ENCODE results near the gene ZMYND15. TPM values are rescaled to one million over a fixed set of nuclear protein-coding genes. Genes with fewer than 3 reads are reported as not detected.

ZMYND15 gene
- total and polyA plus RNA-seq, 2 of the 13 experiments (the other 11 are each of a cell fraction or from before 2014, with no cell fraction given): 0.24 to 2.7 TPM

DNA sequence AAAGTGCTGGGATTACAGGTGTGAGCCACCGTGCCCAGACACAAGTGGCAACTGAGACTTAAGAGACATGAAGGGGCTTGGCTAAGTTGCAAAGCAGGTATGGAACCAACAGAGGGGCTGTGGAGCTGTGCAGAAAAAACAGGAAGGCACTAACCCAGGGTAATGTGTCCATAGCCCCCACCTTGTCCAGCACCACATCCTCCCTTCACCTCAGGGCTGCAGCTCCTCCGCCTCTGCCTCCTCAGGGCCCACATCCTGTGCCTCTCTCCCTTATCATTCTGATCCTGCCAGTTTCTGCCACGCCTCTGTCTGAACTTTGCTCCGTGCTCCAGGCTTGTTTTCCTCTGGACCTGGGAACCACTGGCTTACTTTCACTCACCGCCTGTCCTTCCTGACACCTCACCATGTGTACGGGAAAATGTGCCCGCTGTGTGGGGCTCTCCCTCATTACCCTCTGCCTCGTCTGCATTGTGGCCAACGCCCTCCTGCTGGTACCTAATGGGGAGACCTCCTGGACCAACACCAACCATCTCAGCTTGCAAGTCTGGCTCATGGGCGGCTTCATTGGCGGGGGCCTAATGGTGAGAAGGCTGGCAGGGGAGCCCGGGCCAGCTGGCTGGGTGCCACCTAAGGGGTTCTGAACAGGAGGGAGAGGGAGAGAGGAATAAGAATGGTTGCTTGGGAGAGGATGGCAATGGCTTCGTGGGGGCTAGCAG lies 32.0 kb downstream of the ZMYND15 start, which contains the start of gene TM4SF5 (continued):
- TF ChIP-seq ZNF83 (CRISPR knock-in tag; IDR thresholded peaks at IDR 0.05; ENCODE audit: borderline replicate concordance): no peak
- peak; percentile 76 for TF ChIP-seq ZNF335 (CRISPR knock-in tag; IDR thresholded peaks at IDR 0.05)
- TF ChIP-seq PCBP1 (IDR thresholded peaks at IDR 0.05; ENCODE audit: borderline replicate concordance, low read depth, low read length): peak; percentile 63; the same call in 1 of the 2 replicates
- no peak for TF ChIP-seq HCFC1 (IDR thresholded peaks at IDR 0.05; ENCODE audit: low read depth, low read length)
- TF ChIP-seq ZNF24 (IDR thresholded peaks at IDR 0.05): no peak
- TF ChIP-seq CREM (IDR thresholded peaks at IDR 0.05): peak; percentile 57; the same call in 1 of the 2 replicates
- no peak for TF ChIP-seq CREM (CRISPR knock-in tag; IDR thresholded peaks at IDR 0.05)
- TF ChIP-seq HIVEP1 (CRISPR knock-in tag; IDR thresholded peaks at IDR 0.05): no peak; the same call in 1 of the 2 replicates
- TF ChIP-seq ZMYM3 (CRISPR knock-in tag; IDR thresholded peaks at IDR 0.05): peak; percentile 93
- TF ChIP-seq XBP1 (CRISPR knock-in tag; IDR thresholded peaks at IDR 0.05): peak; percentile 43; the same call in 1 of the 2 replicates
- TF ChIP-seq SP2 (CRISPR knock-in tag; IDR thresholded peaks at IDR 0.05): no peak
- TF ChIP-seq HNF4G (IDR thresholded peaks at IDR 0.05; ENCODE audit: borderline replicate concordance, low read depth, low read length): peak; percentile 83
- peak; percentile 88; the same call in 1 of the 2 replicates for TF ChIP-seq HNF4G (CRISPR knock-in tag; IDR thresholded peaks at IDR 0.05; ENCODE audit: borderline replicate concordance, low read depth)
- TF ChIP-seq, protein P1, sequence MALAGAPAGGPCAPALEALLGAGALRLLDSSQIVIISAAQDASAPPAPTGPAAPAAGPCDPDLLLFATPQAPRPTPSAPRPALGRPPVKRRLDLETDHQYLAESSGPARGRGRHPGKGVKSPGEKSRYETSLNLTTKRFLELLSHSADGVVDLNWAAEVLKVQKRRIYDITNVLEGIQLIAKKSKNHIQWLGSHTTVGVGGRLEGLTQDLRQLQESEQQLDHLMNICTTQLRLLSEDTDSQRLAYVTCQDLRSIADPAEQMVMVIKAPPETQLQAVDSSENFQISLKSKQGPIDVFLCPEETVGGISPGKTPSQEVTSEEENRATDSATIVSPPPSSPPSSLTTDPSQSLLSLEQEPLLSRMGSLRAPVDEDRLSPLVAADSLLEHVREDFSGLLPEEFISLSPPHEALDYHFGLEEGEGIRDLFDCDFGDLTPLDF (CRISPR knock-in tag; IDR thresholded peaks at IDR 0.05): peak; percentile 46; the same call in 1 of the 2 replicates
- TF ChIP-seq, protein P2, sequence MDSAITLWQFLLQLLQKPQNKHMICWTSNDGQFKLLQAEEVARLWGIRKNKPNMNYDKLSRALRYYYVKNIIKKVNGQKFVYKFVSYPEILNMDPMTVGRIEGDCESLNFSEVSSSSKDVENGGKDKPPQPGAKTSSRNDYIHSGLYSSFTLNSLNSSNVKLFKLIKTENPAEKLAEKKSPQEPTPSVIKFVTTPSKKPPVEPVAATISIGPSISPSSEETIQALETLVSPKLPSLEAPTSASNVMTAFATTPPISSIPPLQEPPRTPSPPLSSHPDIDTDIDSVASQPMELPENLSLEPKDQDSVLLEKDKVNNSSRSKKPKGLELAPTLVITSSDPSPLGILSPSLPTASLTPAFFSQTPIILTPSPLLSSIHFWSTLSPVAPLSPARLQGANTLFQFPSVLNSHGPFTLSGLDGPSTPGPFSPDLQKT (CRISPR knock-in tag; IDR thresholded peaks at IDR 0.05; ENCODE audit: borderline replicate concordance): no peak
- peak; percentile 93 for TF ChIP-seq ZNF430 (CRISPR knock-in tag; IDR thresholded peaks at IDR 0.05)
- TF ChIP-seq, protein P3, sequence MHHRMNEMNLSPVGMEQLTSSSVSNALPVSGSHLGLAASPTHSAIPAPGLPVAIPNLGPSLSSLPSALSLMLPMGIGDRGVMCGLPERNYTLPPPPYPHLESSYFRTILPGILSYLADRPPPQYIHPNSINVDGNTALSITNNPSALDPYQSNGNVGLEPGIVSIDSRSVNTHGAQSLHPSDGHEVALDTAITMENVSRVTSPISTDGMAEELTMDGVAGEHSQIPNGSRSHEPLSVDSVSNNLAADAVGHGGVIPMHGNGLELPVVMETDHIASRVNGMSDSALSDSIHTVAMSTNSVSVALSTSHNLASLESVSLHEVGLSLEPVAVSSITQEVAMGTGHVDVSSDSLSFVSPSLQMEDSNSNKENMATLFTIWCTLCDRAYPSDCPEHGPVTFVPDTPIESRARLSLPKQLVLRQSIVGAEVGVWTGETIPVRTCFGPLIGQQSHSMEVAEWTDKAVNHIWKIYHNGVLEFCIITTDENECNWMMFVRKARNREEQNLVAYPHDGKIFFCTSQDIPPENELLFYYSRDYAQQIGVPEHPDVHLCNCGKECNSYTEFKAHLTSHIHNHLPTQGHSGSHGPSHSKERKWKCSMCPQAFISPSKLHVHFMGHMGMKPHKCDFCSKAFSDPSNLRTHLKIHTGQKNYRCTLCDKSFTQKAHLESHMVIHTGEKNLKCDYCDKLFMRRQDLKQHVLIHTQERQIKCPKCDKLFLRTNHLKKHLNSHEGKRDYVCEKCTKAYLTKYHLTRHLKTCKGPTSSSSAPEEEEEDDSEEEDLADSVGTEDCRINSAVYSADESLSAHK (CRISPR knock-in tag; IDR thresholded peaks at IDR 0.05; ENCODE audit: borderline replicate concordance): 0 out of 2 replicates have a peak, but pooled peaks have one; percentile 49
- peak; percentile 90 for TF ChIP-seq GATAD2A (CRISPR knock-in tag; IDR thresholded peaks at IDR 0.05)
- TF ChIP-seq WIZ (CRISPR knock-in tag; IDR thresholded peaks at IDR 0.05): no peak; the same call in 1 of the 2 replicates
- TF ChIP-seq, protein P4, sequence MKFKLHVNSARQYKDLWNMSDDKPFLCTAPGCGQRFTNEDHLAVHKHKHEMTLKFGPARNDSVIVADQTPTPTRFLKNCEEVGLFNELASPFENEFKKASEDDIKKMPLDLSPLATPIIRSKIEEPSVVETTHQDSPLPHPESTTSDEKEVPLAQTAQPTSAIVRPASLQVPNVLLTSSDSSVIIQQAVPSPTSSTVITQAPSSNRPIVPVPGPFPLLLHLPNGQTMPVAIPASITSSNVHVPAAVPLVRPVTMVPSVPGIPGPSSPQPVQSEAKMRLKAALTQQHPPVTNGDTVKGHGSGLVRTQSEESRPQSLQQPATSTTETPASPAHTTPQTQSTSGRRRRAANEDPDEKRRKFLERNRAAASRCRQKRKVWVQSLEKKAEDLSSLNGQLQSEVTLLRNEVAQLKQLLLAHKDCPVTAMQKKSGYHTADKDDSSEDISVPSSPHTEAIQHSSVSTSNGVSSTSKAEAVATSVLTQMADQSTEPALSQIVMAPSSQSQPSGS (CRISPR knock-in tag; IDR thresholded peaks at IDR 0.05): peak; percentile 70
- no peak for TF ChIP-seq ZNF607 (CRISPR knock-in tag; IDR thresholded peaks at IDR 0.05; ENCODE audit: borderline replicate concordance)
- TF ChIP-seq ZNF543 (CRISPR knock-in tag; IDR thresholded peaks at IDR 0.05): 0 out of 2 replicates have a peak, but pooled peaks have one; percentile 23
- peak; percentile 72 for TF ChIP-seq ZFY (CRISPR knock-in tag; IDR thresholded peaks at IDR 0.05)
- TF ChIP-seq ZNF263 (CRISPR knock-in tag; IDR thresholded peaks at IDR 0.05): peak; percentile 86
- peak; percentile 68 for TF ChIP-seq YY1 (IDR thresholded peaks at IDR 0.05; ENCODE audit: insufficient read depth, insufficient replicate concordance, low read depth, low read length)
- peak; percentile 81; the same call in 1 of the 2 replicates for TF ChIP-seq ZNF749 (CRISPR knock-in tag; IDR thresholded peaks at IDR 0.05; ENCODE audit: borderline replicate concordance)
